Urinary bladder (tissue), 4 donors: Measurements from ENCODE around the gene TOX2. TPM values are rescaled to one million over a fixed set of nuclear protein-coding genes. Genes with fewer than 3 reads are reported as not detected.

Source experiments
- DNase-seq: peaks from one replicate; pipeline ENCODE4 v3.0.0-alpha.2; 2015; ENCODE audit errors: extremely low spot score
- H3K27ac ChIP-seq: one replicate; pipeline ENCODE4 v1.5.1; 2013; ENCODE audit warnings: low read depth, mild to moderate bottlenecking, moderate library complexity
- H3K36me3 ChIP-seq: one replicate; pipeline ENCODE4 v1.6.1; 2013; ENCODE audit warnings: mild to moderate bottlenecking, moderate library complexity; ENCODE audit not compliant: insufficient read depth
- H3K4me1 ChIP-seq: one replicate; pipeline ENCODE4 v1.6.1; 2013; ENCODE audit warnings: mild to moderate bottlenecking, moderate library complexity; ENCODE audit not compliant: insufficient read depth
- H3K4me3 ChIP-seq: one replicate; pipeline ENCODE4 v1.5.1; 2013; ENCODE audit warnings: low read depth, low read length
- WGBS: extraction: QIAGEN DNeasy Blood & Tissue Kit; methylation state at CpG from one replicate; pipeline ENCODE4 v1.1.7; 2013; 5-methylcytosine and 5-hydroxymethylcytosine counted together
- polyA plus RNA-seq: library from polyadenylated mRNA; stranded (reverse); fragments of 200-250 nt; gene quantifications from one replicate; pipeline ENCODE4 v1.2.3, GENCODE V29; 2013
- small RNA-seq: library from RNA; depleted of rRNA; stranded (forward); fragments of <200 nt; gene quantifications from one replicate; pipeline ENCODE3, GENCODE V24; 2014
- total RNA-seq: library from RNA; depleted of rRNA; stranded (reverse); fragments of >200 nt; gene quantifications from one replicate; pipeline ENCODE4 v1.2.3, GENCODE V29; 2014
- donor health status: healthy with polysubstance abuse.
- donor health status: healthy.

The TOX2 gene
- total and polyA plus RNA-seq, 2 donors: 1.6 to 38.0 TPM

DNA sequence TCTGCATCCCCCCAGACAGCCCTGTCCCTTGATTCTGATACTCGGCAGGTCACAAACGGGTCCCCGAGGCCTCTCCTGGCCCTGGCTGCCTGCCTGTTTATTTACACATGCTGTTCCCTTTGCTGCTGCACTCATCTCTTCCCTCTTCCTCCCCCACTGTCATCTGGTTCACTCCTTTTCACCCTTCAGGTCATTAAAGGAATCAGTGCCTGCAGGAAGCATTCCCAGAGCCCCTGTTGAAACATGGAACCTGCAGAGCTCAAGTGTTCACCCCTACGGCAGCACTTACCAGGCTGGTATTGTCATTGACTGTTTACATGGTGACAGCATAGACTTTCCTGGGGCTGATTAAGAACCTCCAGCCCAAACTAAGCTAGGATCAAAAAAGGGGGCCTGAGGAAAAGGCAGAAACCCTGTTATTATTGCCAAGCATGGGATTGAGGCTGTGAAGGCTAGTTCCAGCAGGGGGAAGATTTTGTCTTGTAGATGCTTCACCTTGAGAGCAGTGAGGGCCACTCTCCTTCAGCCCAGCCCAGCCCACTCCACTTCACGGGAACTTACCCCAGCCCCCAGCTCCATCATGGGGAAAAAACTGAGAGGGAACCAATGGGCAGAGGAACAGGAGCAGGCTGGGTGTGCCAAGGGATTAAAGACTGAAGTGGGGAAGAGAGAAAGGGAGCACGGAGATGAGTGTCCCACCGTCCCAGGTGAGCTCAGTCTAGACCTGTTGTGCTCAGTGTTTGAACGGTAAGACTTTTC is 199.1 kb downstream of the TOX2 start:
- H3K27ac ChIP-seq: no peak overlapping the region
- no peaks in the 10 kb centered on the region for H3K4me1 ChIP-seq
- 56% methylated on average over 8 of the region's 8 CpGs for WGBS
- no peak for DNase-seq
- no peaks in the 10 kb centered on the region for H3K36me3 ChIP-seq
- no peak overlapping the region for H3K4me3 ChIP-seq

DNA sequence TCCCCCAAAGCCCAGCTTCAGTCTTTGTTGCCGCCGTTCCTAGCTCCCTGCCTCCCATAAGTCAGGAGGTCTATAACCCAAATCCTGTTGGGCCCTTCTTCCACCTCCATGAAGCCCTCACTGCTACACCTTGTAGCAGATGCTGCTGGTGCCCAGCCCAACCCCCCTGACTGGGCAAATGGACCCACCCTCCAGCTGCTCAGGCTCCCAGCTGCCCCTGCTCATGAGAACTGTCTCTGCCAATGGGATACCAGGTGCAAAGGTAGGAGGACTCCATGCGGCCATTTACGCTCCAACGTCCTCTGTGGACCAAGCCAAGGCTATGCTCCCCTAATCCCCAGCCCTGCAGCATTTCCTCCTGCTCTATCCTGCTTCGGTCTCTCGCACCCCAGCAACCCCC is 200.5 kb downstream of the TOX2 start:
- H3K27ac ChIP-seq: no peak overlapping the region
- no peaks in the 10 kb centered on the region for H3K36me3 ChIP-seq
- no peaks in the 10 kb centered on the region for H3K4me1 ChIP-seq
- 89% methylated on average over 7 of the region's 7 CpGs for WGBS
- H3K4me3 ChIP-seq: no peak overlapping the region
- DNase-seq: no peak

DNA sequence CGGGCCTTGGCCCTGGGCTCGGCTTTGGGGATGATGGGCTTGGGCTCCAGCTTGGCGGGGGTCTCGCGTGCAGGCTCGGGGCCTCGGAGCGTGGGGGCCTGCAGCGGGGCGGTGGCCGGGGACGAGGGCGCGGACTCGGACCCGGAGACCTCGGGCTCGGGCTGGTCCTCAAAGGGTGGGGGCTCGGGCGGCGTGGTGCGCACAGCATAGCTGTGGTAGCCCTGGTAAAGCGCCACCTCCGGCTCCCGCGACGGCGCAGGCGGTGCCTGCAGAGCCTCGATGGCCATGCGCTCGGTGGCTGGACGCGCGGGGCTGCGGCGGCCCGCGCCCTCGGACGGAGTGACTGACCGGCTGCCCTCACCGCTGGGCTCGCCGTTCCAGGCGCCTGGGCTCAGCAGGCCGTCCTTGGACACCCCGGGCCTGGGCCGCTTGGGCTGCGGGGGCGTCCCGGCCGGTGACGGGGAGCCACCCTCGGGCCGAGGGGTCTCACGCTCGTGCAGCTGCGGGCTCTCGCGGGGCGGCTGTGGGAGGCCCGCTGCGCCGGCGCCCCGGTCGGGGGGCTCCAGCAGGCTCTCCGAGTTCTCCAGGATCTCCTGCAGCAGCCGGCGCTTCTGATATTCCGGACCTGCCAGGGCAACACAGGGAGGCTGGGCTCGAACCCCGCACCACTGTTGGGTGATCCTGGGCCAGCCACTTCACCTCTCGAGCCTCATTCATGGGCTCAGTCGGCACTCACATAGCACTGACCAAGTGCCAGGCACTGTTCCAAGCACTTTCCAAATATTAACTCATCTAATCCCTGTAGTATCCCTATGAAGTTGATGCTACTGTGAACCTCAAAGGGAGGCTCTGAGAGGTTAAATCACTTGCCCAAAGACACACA is 201.4 kb downstream of the TOX2 start:
- H3K4me3 ChIP-seq: no peak overlapping the region
- H3K4me1 ChIP-seq: no peaks in the 10 kb centered on the region
- H3K36me3 ChIP-seq: no peaks in the 10 kb centered on the region
- no peak overlapping the region for H3K27ac ChIP-seq
- WGBS: 41% methylated on average over 76 of the region's 76 CpGs
- DNase-seq: no peak

DNA sequence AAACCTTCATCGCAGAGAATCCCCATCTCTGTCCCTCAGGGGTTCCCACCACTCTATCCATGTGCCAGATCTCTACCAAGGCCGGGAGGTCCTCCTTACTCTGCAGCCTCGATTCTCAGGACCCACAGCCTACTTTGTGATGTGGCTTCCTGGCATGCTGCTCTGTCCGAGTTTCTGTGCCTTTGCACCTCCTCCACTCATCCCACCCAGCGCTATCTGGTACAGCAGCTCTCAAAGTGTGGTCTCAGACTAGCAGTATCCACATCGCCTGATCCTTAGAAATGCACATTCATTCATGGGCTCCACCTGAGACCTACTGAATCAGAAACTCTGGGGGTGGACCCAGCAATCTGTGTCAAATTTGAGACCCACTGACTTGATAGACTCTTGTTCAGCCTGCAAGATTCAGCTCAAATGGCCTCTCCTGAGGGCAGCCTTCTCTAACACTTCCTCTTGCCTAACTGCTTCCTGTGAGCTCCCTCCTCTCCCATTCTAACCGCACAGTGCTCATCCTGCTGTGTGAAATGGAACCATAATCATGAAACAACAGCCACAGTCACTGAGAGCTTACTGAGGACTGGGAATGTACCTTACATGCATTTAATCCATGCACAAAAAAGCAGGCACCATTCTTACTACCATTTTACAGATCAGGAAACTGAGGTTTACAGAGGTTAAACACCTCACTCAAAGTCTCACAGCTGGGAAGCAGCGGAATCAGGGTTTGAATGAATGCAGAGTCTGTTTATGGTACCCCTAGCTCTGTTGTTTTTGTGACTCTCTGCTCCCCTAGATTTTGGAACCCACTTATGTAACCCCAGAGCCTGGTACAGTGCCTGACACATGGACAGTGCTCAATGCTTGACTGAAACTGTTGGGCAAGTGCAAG is 202.9 kb downstream of the TOX2 start:
- Histone ChIP-seq H3K36me3 (no peaks in the 10 kb centered on the region), H3K4me3 (no peak overlapping the region), H3K4me1 (no peaks in the 10 kb centered on the region), H3K27ac (no peak overlapping the region)
- no peak for DNase-seq
- WGBS: 80% methylated on average over 8 of the region's 8 CpGs

DNA sequence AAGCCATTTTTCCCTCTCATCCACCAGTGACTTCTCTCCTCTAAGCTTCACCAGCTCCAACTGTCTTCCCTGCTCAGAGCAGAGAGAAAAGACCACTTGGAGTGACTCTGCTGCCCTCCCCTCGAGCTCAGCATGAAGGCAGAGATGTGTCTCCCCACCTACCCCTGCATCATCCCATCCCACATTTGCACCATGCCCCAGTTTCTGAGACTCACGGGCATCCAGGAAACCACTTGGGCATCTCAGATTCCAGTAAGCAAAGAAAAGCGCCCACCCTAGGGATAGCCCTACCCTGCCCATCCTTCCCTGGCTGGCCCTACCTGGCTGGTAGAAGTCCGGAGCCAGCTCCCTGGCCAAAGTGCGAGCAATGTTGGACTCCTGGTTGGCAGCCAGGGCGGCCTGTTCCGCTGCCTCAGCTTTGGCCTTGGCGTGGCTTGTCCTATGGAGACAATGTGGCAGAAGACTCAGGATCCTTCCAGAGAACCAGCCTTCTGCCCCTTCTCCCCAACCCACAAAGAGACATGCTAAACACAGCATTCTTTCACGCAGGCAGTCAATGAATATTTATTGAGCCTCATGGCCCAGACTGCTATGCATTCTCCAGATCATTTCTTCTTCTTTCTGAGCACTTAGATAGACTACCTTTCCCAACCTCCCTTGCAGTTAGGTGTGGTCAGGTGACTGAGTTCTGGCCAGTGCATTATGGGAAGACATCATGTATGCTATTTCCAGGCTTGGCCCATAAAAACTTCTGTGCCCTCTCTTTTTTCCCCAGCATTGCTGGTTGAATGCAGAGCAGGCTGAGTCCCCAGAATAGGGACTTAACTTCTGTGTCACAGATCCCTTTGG is 203.8 kb downstream of the TOX2 start:
- no peaks in the 10 kb centered on the region for H3K4me1 ChIP-seq
- DNase-seq: no peak
- no peaks in the 10 kb centered on the region for H3K36me3 ChIP-seq
- H3K4me3 ChIP-seq: no peak overlapping the region
- 82% methylated on average over 9 of the region's 9 CpGs for WGBS
- no peak overlapping the region for H3K27ac ChIP-seq

Small RNA genes lying within 50 kb of the gene (small RNA-seq; reads per million reads assigned to genes)
- gene RN7SL443P: not detected

Other genes with a start within 250 kb of the TOX2 start
- gene MYBL2, start 247.7 kb upstream of the TOX2 start, total RNA-seq: 2.3 TPM
- 0.38 TPM for gene MYBL2, start 247.7 kb upstream of the TOX2 start, polyA plus RNA-seq
- not detected for gene GTSF1L, start 187.8 kb upstream of the TOX2 start, total RNA-seq
- gene GTSF1L, start 187.8 kb upstream of the TOX2 start, polyA plus RNA-seq: not detected